ENCODE measurements around the gene BAIAP2L1. TPM values are rescaled to one million over a fixed set of nuclear protein-coding genes. Genes with fewer than 3 reads are reported as not detected.

The BAIAP2L1 gene
- total and polyA plus RNA-seq, 9 of the 15 experiments (the other 6 are each of a cell fraction or from before 2014, with no cell fraction given): 4.2 to 29.8 (median 15.5) TPM

- peak; percentile 47; the same call in 1 of the 2 replicates for TF ChIP-seq HMBOX1 (IDR thresholded peaks at IDR 0.05)
- no peak for TF ChIP-seq CXXC5 (CRISPR knock-in tag; IDR thresholded peaks at IDR 0.05)
- TF ChIP-seq ARID3A (IDR thresholded peaks at IDR 0.05; ENCODE audit: borderline replicate concordance, low read depth, low read length): 0 out of 2 replicates have a peak, but pooled peaks have one; percentile 8
- TF ChIP-seq ZNF668 (CRISPR knock-in tag; IDR thresholded peaks at IDR 0.05): no peak
- no peak for TF ChIP-seq MTF1 (CRISPR knock-in tag; IDR thresholded peaks at IDR 0.05; ENCODE audit: borderline replicate concordance)
- no peak; the same call in none of the 2 replicates for TF ChIP-seq NBN (IDR thresholded peaks at IDR 0.05; ENCODE audit: low read depth)
- TF ChIP-seq FOXP1 (CRISPR knock-in tag; IDR thresholded peaks at IDR 0.05): no peak
- no peak for TF ChIP-seq FOXK1 (CRISPR knock-in tag; IDR thresholded peaks at IDR 0.05; ENCODE audit: borderline replicate concordance)
- TF ChIP-seq GTF2A2 (tag; IDR thresholded peaks at IDR 0.05): no peak
- no peak for TF ChIP-seq ZKSCAN3 (CRISPR knock-in tag; IDR thresholded peaks at IDR 0.05)
- no peak for TF ChIP-seq SMAD2 (IDR thresholded peaks at IDR 0.05; ENCODE audit: low read depth, low read length)
- no peak for TF ChIP-seq ZNF699 (CRISPR knock-in tag; IDR thresholded peaks at IDR 0.05; ENCODE audit: insufficient replicate concordance)
- TF ChIP-seq ZNF449 (CRISPR knock-in tag; IDR thresholded peaks at IDR 0.05): no peak
- peak; percentile 45; the same call in 1 of the 2 replicates for TF ChIP-seq EP300 (IDR thresholded peaks at IDR 0.05; ENCODE audit: low read length)
- no peak for TF ChIP-seq E4F1 (CRISPR knock-in tag; IDR thresholded peaks at IDR 0.05; ENCODE audit: borderline replicate concordance)
- no peak for TF ChIP-seq ZNF57 (CRISPR knock-in tag; IDR thresholded peaks at IDR 0.05)
- TF ChIP-seq RFX1 (IDR thresholded peaks at IDR 0.05): no peak
- TF ChIP-seq HDAC8 (tag; IDR thresholded peaks at IDR 0.05): no peak
- no peak for TF ChIP-seq ZNF143 (CRISPR knock-in tag; IDR thresholded peaks at IDR 0.05)
- no peak for TF ChIP-seq NEUROD1 (IDR thresholded peaks at IDR 0.05; ENCODE audit: borderline replicate concordance, low read depth, low read length, partially characterized antibody)
- peak; percentile 56 for TF ChIP-seq L3MBTL2 (IDR thresholded peaks at IDR 0.05)
- TF ChIP-seq TGIF2 (CRISPR knock-in tag; IDR thresholded peaks at IDR 0.05): no peak
Measured at GRCh38 chr7:98360221-98361130, 40.4 kb downstream of the BAIAP2L1 start (continued).
